ENCODE results near the gene JRKL.
"Not testable (repeated sequence)": the region's sequence is repeated elsewhere in the genome, so short reads cannot be mapped to it uniquely, and the experiment has no call there.

JRKL gene

DNA sequence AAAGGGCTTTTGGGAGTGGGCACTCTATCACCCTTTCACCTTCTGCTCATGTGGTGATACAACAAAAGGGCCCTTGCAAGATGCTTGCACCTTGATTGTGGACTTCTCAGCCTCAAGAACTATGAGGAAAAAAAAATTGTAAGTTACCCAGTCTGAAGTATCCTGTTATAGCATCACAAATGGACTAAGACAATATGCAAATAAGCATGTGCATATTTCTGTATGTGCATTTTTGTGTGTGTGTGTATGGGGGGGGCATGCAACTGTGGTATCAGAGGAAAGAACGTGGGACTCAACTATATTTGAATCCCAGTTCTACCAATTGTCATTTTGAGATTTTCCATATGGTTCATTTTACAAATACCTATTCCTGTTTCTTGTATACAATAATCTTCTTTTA lies 10.9 kb downstream of the JRKL start:
- Histone ChIP-seq H3K79me2 (ENCODE audit: control insufficient read depth, insufficient read depth, low read length) (no peaks in the 10 kb centered on the region), H2AK5ac (ENCODE audit: low read length) (no peak overlapping the region), H4K8ac (ENCODE audit: low read depth, low read length) (no peak overlapping the region), H2BK15ac (replicated peaks; ENCODE audit: low read depth) (no peak overlapping the region), H3K27me3 (ENCODE audit: insufficient read depth, low read length, poor library complexity) (no peaks in the 10 kb centered on the region), H3K9ac (ENCODE audit: low read length) (no peak overlapping the region), H3K4me3 (ENCODE audit: low read length) (no peak overlapping the region), H3K79me1 (ENCODE audit: low read length) (no peaks in the 10 kb centered on the region), H3K36me3 (ENCODE audit: control insufficient read depth, insufficient read depth, low read length) (no peaks in the 10 kb centered on the region), H2BK5ac (ENCODE audit: low read length) (no peak overlapping the region), H2BK120ac (ENCODE audit: low read depth, low read length) (no peak overlapping the region), H3K4ac (ENCODE audit: low read depth, low read length) (no peak overlapping the region), H3K27ac (ENCODE audit: low read depth, low read length) (no peak overlapping the region), H3K23ac (ENCODE audit: low read length) (no peak overlapping the region), H3K4me2 (ENCODE audit: low read length) (no peak overlapping the region), H3K4me1 (ENCODE audit: control insufficient read depth, low read depth, low read length) (no peaks in the 10 kb centered on the region), H3K56ac (ENCODE audit: low read length) (no peak overlapping the region), H4K5ac (ENCODE audit: low read length) (no peak overlapping the region), H3K18ac (ENCODE audit: low read length) (no peak overlapping the region)
- WGBS (ENCODE audit: extremely low coverage, insufficient coverage, low lambda C conversion rate), result no CpG with 5 or more reads among the region's 1 CpG
- no peak for DNase-seq

DNA sequence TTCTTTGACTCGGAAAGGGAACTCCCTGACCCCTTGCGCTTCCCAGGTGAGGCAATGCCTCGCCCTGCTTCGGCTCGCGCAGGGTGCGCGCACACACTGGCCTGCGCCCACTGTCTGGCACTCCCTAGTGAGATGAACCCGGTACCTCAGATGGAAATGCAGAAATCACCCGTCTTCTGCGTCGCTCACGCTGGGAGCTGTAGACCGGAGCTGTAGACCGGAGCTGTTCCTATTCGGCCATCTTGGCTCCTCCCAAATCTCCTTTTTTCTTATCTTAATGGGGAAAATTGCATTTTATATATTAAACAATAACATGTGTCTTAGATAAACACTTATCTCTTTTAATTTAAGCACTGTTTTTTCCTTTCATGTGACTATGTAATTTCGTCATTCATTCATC lies 21.6 kb downstream of the JRKL start:
- not testable (repeated sequence) for H2BK15ac ChIP-seq (replicated peaks; ENCODE audit: low read depth); H3K18ac ChIP-seq (ENCODE audit: low read length); H3K27me3 ChIP-seq (ENCODE audit: insufficient read depth, low read length, poor library complexity); H3K4me2 ChIP-seq (ENCODE audit: low read length); H3K27ac ChIP-seq (ENCODE audit: low read depth, low read length); H3K23ac ChIP-seq (ENCODE audit: low read length); H2BK5ac ChIP-seq (ENCODE audit: low read length); H3K4ac ChIP-seq (ENCODE audit: low read depth, low read length); H3K79me2 ChIP-seq (ENCODE audit: control insufficient read depth, insufficient read depth, low read length); H2BK120ac ChIP-seq (ENCODE audit: low read depth, low read length); H3K56ac ChIP-seq (ENCODE audit: low read length); H3K79me1 ChIP-seq (ENCODE audit: low read length); DNase-seq; H3K36me3 ChIP-seq (ENCODE audit: control insufficient read depth, insufficient read depth, low read length); H3K4me3 ChIP-seq (ENCODE audit: low read length); H3K9ac ChIP-seq (ENCODE audit: low read length); H4K8ac ChIP-seq (ENCODE audit: low read depth, low read length); H2AK5ac ChIP-seq (ENCODE audit: low read length); H3K4me1 ChIP-seq (ENCODE audit: control insufficient read depth, low read depth, low read length); H4K5ac ChIP-seq (ENCODE audit: low read length)
- WGBS (ENCODE audit: extremely low coverage, insufficient coverage, low lambda C conversion rate), result 100% methylated on average over 1 of the region's 18 CpGs

DNA sequence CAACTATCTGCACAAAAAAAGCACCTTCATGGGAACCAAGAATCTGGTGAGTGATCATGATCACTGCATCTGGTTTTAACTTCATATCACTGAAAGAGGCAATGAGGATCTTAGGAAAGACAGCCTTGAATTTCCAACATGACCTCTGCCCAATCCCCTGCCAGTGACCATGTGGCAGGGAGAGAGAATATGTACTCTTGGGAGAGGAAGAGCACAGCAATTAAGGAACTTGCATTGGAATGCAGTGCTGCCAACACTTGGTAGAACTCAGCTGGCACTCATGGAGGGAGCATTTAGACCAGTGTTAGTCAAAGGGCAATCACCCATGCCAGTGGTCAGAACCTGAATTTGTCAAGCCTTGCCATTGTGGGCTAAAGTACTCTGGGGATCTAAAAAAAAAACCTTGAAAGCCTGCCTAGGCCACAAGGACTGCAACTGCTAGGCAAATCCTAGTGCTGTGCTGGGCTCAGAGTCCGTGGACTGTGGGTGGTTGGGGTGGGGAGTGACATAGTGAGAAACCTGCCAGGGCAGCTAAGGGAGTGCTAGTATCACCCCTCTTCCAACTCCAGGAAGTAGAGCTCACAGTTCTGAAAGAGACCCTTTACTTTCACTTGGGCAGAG lies 23.1 kb downstream of the JRKL start:
- Histone ChIP-seq H3K4me2 (ENCODE audit: low read length) (no peak overlapping the region), H2BK5ac (ENCODE audit: low read length) (no peak overlapping the region), H2BK15ac (replicated peaks; ENCODE audit: low read depth) (no peak overlapping the region), H3K79me2 (ENCODE audit: control insufficient read depth, insufficient read depth, low read length) (no peaks in the 10 kb centered on the region), H3K9ac (ENCODE audit: low read length) (no peak overlapping the region), H3K4me1 (ENCODE audit: control insufficient read depth, low read depth, low read length) (no peaks in the 10 kb centered on the region), H3K27ac (ENCODE audit: low read depth, low read length) (no peak overlapping the region), H3K18ac (ENCODE audit: low read length) (no peak overlapping the region), H3K79me1 (ENCODE audit: low read length) (no peaks in the 10 kb centered on the region), H3K4me3 (ENCODE audit: low read length) (no peak overlapping the region), H3K23ac (ENCODE audit: low read length) (no peak overlapping the region), H3K4ac (ENCODE audit: low read depth, low read length) (no peak overlapping the region), H3K36me3 (ENCODE audit: control insufficient read depth, insufficient read depth, low read length) (no peaks in the 10 kb centered on the region), H3K56ac (ENCODE audit: low read length) (no peak overlapping the region), H4K8ac (ENCODE audit: low read depth, low read length) (no peak overlapping the region), H3K27me3 (ENCODE audit: insufficient read depth, low read length, poor library complexity) (no peaks in the 10 kb centered on the region), H4K5ac (ENCODE audit: low read length) (no peak overlapping the region), H2BK120ac (ENCODE audit: low read depth, low read length) (no peak overlapping the region), H2AK5ac (ENCODE audit: low read length) (no peak overlapping the region)
- WGBS (ENCODE audit: extremely low coverage, insufficient coverage, low lambda C conversion rate), result no CpG with 5 or more reads among the region's 1 CpG
- no peak for DNase-seq

DNA sequence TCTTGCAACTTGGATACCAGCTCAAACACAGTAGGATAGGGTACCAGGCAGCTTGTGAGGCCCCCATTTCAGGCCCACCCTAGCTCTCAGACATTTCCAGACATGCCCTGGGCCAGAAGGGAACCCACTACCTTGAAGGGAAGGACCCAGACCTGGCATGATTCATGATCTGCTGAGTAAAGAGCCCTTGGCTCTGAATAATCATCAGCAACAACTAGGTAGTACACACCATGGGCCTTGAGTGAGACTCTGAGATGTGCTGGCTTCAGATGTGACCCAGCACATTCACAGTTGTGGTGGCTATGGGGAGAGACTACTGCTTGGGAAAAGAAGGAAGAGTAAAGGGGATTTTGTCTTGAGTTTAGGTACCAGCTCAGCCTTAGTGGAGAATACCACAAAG lies 23.6 kb downstream of the JRKL start:
- H3K4me1 ChIP-seq (ENCODE audit: control insufficient read depth, low read depth, low read length), result no peaks in the 10 kb centered on the region
- DNase-seq, result no peak
- H3K4ac ChIP-seq (ENCODE audit: low read depth, low read length), result no peak overlapping the region
- no peak overlapping the region for H3K27ac ChIP-seq (ENCODE audit: low read depth, low read length)
- H3K79me2 ChIP-seq (ENCODE audit: control insufficient read depth, insufficient read depth, low read length), result no peaks in the 10 kb centered on the region
- no peak overlapping the region for H3K4me2 ChIP-seq (ENCODE audit: low read length)
- H3K79me1 ChIP-seq (ENCODE audit: low read length), result no peaks in the 10 kb centered on the region
- H3K56ac ChIP-seq (ENCODE audit: low read length), result no peak overlapping the region
- no peak overlapping the region for H3K4me3 ChIP-seq (ENCODE audit: low read length)
- H3K23ac ChIP-seq (ENCODE audit: low read length), result no peak overlapping the region
- H2BK5ac ChIP-seq (ENCODE audit: low read length), result no peak overlapping the region
- no peak overlapping the region for H3K9ac ChIP-seq (ENCODE audit: low read length)
- H4K5ac ChIP-seq (ENCODE audit: low read length), result no peak overlapping the region
- no peaks in the 10 kb centered on the region for H3K36me3 ChIP-seq (ENCODE audit: control insufficient read depth, insufficient read depth, low read length)
- no peak overlapping the region for H2BK120ac ChIP-seq (ENCODE audit: low read depth, low read length)
- H3K18ac ChIP-seq (ENCODE audit: low read length), result no peak overlapping the region
- H4K8ac ChIP-seq (ENCODE audit: low read depth, low read length), result no peak overlapping the region
- no peaks in the 10 kb centered on the region for H3K27me3 ChIP-seq (ENCODE audit: insufficient read depth, low read length, poor library complexity)
- H2BK15ac ChIP-seq (replicated peaks; ENCODE audit: low read depth), result no peak overlapping the region
- H2AK5ac ChIP-seq (ENCODE audit: low read length), result no peak overlapping the region

DNA sequence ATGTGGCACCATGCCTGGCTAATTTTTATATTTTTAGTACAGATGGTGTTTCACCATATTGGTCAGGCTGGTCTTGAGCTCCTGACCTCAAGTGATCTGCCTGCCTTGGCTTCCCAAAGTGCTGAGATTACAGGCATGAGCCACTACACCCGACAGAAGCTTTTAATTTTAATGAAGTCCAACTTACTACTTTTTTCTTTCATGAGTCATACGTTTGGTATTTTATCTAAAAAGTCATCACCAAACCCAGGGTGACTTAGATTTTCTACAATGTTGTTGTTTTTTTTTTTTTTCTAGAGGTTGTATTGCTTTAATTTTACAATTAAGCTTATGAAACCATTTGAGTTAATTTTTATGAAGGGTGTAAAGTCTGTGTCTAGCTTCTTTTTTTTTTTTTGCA lies 34.9 kb downstream of the JRKL start:
- H2BK5ac ChIP-seq (ENCODE audit: low read length), result no peak overlapping the region
- no peaks in the 10 kb centered on the region for H3K36me3 ChIP-seq (ENCODE audit: control insufficient read depth, insufficient read depth, low read length)
- no peaks in the 10 kb centered on the region for H3K79me1 ChIP-seq (ENCODE audit: low read length)
- no peak overlapping the region for H4K5ac ChIP-seq (ENCODE audit: low read length)
- no peak overlapping the region for H2BK120ac ChIP-seq (ENCODE audit: low read depth, low read length)
- H3K9ac ChIP-seq (ENCODE audit: low read length), result no peak overlapping the region
- no peaks in the 10 kb centered on the region for H3K79me2 ChIP-seq (ENCODE audit: control insufficient read depth, insufficient read depth, low read length)
- H3K4me3 ChIP-seq (ENCODE audit: low read length), result no peak overlapping the region
- H3K27me3 ChIP-seq (ENCODE audit: insufficient read depth, low read length, poor library complexity), result no peaks in the 10 kb centered on the region
- no peak overlapping the region for H2BK15ac ChIP-seq (replicated peaks; ENCODE audit: low read depth)
- no peak overlapping the region for H3K56ac ChIP-seq (ENCODE audit: low read length)
- no peak overlapping the region for H3K23ac ChIP-seq (ENCODE audit: low read length)
- H4K8ac ChIP-seq (ENCODE audit: low read depth, low read length), result no peak overlapping the region
- no peak overlapping the region for H3K18ac ChIP-seq (ENCODE audit: low read length)
- no peak overlapping the region for H2AK5ac ChIP-seq (ENCODE audit: low read length)
- no CpG with 5 or more reads among the region's 2 CpGs for WGBS (ENCODE audit: extremely low coverage, insufficient coverage, low lambda C conversion rate)
- no peak overlapping the region for H3K27ac ChIP-seq (ENCODE audit: low read depth, low read length)
- peak; percentile 41 for DNase-seq
- H3K4me2 ChIP-seq (ENCODE audit: low read length), result no peak overlapping the region
- no peaks in the 10 kb centered on the region for H3K4me1 ChIP-seq (ENCODE audit: control insufficient read depth, low read depth, low read length)
- H3K4ac ChIP-seq (ENCODE audit: low read depth, low read length), result no peak overlapping the region

DNA sequence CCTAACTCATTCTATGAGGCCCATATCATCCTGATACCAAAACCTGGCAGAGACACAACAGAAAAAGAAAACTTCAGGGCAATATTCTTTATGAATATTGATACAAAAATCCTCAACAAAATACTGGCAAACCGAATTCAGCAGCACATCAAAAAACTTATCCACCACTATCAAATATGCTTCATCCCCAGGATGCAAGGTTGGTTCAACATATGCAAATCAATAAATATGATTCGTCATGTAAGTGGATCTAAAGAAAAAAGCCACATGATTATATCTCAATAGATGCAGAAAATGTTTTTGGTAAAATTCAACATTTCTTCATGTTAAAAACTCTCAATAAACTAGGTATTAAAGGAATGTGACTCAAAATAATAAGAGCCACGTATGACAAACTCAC lies 40.9 kb downstream of the JRKL start:
- no CpG with 5 or more reads among the region's 3 CpGs for WGBS (ENCODE audit: extremely low coverage, insufficient coverage, low lambda C conversion rate)

More for the DNA sequence above, 40.9 kb downstream of the JRKL start:
- H3K4ac ChIP-seq (ENCODE audit: low read depth, low read length), result no peak overlapping the region
- H3K9ac ChIP-seq (ENCODE audit: low read length), result no peak overlapping the region
- H3K79me1 ChIP-seq (ENCODE audit: low read length), result no peaks in the 10 kb centered on the region
- H3K18ac ChIP-seq (ENCODE audit: low read length), result no peak overlapping the region
- DNase-seq, result no peak
- H3K36me3 ChIP-seq (ENCODE audit: control insufficient read depth, insufficient read depth, low read length), result no peaks in the 10 kb centered on the region
- H2BK120ac ChIP-seq (ENCODE audit: low read depth, low read length), result no peak overlapping the region
- H2BK15ac ChIP-seq (replicated peaks; ENCODE audit: low read depth), result no peak overlapping the region
- no peak overlapping the region for H2AK5ac ChIP-seq (ENCODE audit: low read length)
- no peaks in the 10 kb centered on the region for H3K4me1 ChIP-seq (ENCODE audit: control insufficient read depth, low read depth, low read length)
- H3K27ac ChIP-seq (ENCODE audit: low read depth, low read length), result no peak overlapping the region
- no peaks in the 10 kb centered on the region for H3K79me2 ChIP-seq (ENCODE audit: control insufficient read depth, insufficient read depth, low read length)
- H2BK5ac ChIP-seq (ENCODE audit: low read length), result no peak overlapping the region
- H3K4me3 ChIP-seq (ENCODE audit: low read length), result no peak overlapping the region
- no peaks in the 10 kb centered on the region for H3K27me3 ChIP-seq (ENCODE audit: insufficient read depth, low read length, poor library complexity)
- no peak overlapping the region for H3K23ac ChIP-seq (ENCODE audit: low read length)
- no peak overlapping the region for H3K56ac ChIP-seq (ENCODE audit: low read length)
- no peak overlapping the region for H3K4me2 ChIP-seq (ENCODE audit: low read length)
- H4K8ac ChIP-seq (ENCODE audit: low read depth, low read length), result no peak overlapping the region
- no peak overlapping the region for H4K5ac ChIP-seq (ENCODE audit: low read length)

Measured in mesendoderm (in vitro differentiated cells).